ENCODE measurements around the gene CLIC4. TPM values are rescaled to one million over a fixed set of nuclear protein-coding genes. Genes with fewer than 3 reads are reported as not detected.
"Not testable (repeated sequence)": the region's sequence is repeated elsewhere in the genome, so short reads cannot be mapped to it uniquely, and the experiment has no call there.

The CLIC4 gene
- total RNA-seq, 4 donors from 2014 or later, result 205 to 309 (median 292) TPM

DNA sequence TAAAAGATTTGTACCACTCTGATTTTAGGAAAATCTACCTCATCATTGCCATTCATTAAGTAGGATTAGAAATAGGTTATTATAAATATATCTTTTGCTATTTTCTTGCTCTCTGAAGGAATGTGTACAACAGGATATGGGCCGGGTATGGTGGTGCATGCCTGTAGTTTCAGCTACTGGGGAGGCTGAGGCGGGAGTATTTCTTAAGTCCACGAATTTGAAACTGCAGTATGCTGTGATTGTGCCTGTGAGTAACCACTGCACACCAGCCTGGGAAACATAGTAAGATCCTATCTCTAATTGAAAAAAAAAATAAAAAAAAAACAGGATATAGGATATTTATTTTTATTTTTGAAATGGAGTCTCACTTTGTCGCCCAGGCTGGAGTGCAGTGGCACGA is 50.0 kb downstream of the CLIC4 start:
- no peak for ATAC-seq (ENCODE audit: low FRiP score)
- TF ChIP-seq, protein P1, sequence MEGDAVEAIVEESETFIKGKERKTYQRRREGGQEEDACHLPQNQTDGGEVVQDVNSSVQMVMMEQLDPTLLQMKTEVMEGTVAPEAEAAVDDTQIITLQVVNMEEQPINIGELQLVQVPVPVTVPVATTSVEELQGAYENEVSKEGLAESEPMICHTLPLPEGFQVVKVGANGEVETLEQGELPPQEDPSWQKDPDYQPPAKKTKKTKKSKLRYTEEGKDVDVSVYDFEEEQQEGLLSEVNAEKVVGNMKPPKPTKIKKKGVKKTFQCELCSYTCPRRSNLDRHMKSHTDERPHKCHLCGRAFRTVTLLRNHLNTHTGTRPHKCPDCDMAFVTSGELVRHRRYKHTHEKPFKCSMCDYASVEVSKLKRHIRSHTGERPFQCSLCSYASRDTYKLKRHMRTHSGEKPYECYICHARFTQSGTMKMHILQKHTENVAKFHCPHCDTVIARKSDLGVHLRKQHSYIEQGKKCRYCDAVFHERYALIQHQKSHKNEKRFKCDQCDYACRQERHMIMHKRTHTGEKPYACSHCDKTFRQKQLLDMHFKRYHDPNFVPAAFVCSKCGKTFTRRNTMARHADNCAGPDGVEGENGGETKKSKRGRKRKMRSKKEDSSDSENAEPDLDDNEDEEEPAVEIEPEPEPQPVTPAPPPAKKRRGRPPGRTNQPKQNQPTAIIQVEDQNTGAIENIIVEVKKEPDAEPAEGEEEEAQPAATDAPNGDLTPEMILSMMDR (IDR thresholded peaks at IDR 0.05), result no peak
- DNase-seq (ENCODE audit: low spot score), result no peak

DNA sequence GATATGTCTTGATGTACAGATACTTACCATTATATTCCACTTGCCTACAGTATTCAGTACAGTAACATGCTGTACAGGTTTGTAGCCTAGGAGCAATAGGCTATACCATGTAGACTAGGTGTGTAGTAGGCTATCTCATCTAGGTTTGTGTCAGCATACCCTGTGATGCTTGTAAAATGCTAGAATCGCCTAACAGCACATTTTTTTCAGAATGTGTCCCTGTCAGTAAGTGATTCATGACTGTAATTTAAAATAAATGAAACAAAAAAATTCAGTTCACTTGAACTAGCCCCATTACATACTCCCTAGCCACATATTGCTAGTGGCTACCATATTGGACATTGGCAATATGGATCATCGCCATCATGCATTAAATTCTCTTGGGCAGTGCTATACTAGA is 51.3 kb downstream of the CLIC4 start:
- TF ChIP-seq, protein P1 (IDR thresholded peaks at IDR 0.05), result no peak
- ATAC-seq (ENCODE audit: low FRiP score), result no peak
- DNase-seq (ENCODE audit: low spot score), result no peak

DNA sequence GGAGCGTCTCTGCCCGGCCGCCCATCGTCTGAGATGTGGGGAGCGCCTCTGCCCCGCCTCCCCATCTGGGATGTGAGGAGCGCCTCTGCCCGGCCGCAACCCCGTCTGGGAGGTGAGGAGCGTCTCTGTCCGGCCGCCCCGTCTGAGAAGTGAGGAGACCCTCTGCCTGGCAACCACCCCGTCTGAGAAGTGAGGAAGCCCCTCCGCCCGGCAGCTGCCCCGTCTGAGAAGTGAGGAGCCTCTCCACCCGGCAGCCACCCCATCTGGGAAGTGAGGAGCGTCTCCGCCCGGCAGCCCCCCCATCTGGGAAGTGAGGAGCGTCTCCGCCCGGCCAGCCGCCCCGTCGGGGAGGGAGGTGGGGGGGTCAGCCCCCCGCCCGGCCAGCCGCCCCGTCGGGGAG is 54.0 kb downstream of the CLIC4 start:
- ATAC-seq (ENCODE audit: low FRiP score); DNase-seq (ENCODE audit: low spot score): not testable (repeated sequence)

DNA sequence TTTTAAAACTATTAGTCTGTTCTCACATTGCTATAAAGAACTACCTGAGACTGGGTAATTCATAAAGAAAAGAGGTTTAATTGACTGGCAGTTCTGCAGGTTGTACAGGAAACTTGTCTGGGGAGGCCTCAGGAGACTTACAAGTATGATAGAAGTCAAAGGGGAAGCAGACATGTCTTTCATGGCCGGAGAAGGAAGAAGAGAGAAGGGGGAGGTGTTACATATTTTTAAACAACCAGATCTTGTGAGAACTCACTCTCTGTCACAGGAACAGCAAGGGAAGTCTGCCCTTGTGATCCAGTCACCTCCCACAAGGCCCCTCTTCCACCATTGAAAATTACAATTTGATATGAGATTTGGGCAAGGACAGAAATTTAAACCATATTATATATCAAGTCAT is 55.9 kb downstream of the CLIC4 start:
- TF ChIP-seq, protein P1 (IDR thresholded peaks at IDR 0.05), result no peak
- DNase-seq (ENCODE audit: low spot score) (no peak), ATAC-seq (ENCODE audit: low FRiP score) (no peak)

DNA sequence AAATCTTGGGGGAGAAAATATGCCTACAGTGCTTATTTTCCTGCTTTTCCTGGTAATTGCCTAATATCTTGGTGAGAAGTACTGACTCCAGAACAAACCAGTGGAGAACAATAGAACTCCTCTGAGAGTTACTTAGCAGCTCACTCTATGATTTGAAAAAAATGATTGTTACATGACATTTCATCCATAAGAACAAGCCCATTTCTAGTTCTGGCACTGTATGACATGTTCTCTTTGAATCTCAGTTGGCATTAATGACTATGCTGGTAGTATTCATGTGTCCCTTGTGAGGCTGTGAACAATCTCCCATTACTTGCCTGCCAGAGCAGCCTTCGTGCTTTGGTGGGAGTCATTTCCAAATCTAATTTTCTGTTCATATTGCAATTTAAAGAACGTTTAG is 58.0 kb downstream of the CLIC4 start:
- no peak for DNase-seq (ENCODE audit: low spot score)
- TF ChIP-seq, protein P1 (IDR thresholded peaks at IDR 0.05), result no peak
- ATAC-seq (ENCODE audit: low FRiP score), result no peak

DNA sequence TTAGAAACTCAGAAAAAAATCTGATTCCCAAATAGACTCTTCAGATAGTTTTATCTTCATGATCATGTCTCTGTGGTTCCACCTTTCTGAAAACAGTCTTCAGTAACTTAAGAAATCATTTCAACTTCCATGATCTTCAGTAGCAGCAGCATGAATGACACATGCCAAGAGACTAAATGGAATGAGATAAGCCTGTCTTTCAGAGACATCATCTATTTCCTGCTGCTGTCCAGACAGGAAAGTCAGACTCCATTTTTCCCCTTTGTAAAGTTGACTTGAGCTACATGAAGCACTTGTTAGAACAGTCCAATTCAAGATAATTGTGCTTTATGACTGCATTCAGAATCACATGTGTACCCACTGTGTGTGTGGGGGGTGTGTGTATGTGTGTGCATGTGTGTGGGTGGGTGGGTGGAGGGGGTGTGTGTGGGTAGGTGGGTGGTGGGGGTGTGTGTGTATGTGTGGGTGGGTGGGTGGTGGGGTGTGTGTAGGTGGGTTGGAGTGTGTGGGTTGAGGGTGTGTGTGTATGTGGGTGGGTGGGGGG is 58.8 kb downstream of the CLIC4 start:
- DNase-seq (ENCODE audit: low spot score) (no peak), ATAC-seq (ENCODE audit: low FRiP score) (no peak)
- TF ChIP-seq, protein P1 (IDR thresholded peaks at IDR 0.05), result no peak

DNA sequence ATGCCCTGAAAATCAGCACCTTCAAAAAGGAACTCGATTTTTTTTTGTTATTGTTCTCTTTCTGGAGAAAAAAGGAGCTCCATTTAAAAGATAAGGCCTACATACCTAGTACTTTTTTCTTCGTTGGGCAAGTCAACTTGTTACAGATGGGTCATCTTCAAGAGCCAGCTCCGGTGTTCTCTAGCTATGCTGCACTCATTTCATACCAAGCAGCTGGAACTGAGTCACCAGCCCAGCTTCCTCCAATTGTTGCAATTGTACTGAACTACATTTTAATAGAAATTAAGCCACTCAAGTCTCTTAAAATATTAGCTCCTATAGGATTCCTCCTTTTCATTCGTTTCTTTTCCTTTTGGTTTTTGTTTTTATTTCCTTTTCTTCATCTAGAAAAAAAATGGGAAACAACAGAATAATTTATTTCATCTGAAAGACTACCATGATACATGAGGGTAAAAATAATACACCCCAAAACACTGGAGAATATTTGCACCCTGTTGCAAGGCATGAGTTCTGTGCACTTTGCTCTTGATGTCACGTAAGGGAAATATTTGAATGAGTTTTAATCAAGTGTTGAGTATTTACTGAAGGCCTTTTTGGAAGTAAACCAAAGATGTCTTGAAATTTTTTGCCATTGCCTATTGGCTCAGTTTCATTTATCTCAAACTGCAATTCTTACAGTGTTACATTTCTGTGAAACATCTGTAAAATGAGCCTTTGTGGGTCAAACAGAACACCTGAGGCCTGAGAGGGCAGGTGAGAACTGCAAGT is 60.5 kb downstream of the CLIC4 start:
- TF ChIP-seq, protein P1 (IDR thresholded peaks at IDR 0.05), result no peak
- DNase-seq (ENCODE audit: low spot score) (no peak), ATAC-seq (ENCODE audit: low FRiP score) (peak; percentile 42)
